ENCODE data around the gene DISP3.

- TF ChIP-seq CTCF (IDR thresholded peaks at IDR 0.05) (no peak), SIN3A (IDR thresholded peaks at IDR 0.05; ENCODE audit: borderline replicate concordance, insufficient read depth, low read depth, low read length) (no peak), REST (IDR thresholded peaks at IDR 0.05; ENCODE audit: insufficient read depth in 1 of 2, low read depth in 2 of 2, low read length in 1 of 2) (no peak), POLR2AphosphoS5 (IDR thresholded peaks at IDR 0.05; ENCODE audit: low read depth, low read length) (no peak)
These were observed 45.0 kb downstream of the DISP3 start for GRCh38 chr1:11523746-11524464.
